Parathyroid adenoma (tissue), 2 donors: ENCODE measurements around the gene NR3C2.
A peak's percentile ranks its signal among the peaks of the same experiment; 100 is the strongest.

Experiments used
- H2AFZ ChIP-seq: fragments of 300-600 bp; sonication (generic); one replicate; pipeline ENCODE4 v1.7.0; 2017; ENCODE audit warnings: antibody characterized with exemption, mild to moderate bottlenecking
- H3K27ac ChIP-seq: fragments of 300-600 bp; sonication (generic); one replicate; pipeline ENCODE4 v1.7.0; 2017
- H3K27me3 ChIP-seq: fragments of 300-600 bp; sonication (generic); one replicate; pipeline ENCODE4 v1.7.0; 2017; ENCODE audit warnings: low read length; ENCODE audit not compliant: control insufficient read depth, insufficient read depth
- H3K36me3 ChIP-seq: fragments of 300-600 bp; sonication (generic); one replicate; pipeline ENCODE4 v1.7.0; 2017; ENCODE audit warnings: low read length; ENCODE audit not compliant: control insufficient read depth, insufficient read depth
- H3K4me1 ChIP-seq: fragments of 300-600 bp; sonication (generic); one replicate; pipeline ENCODE4 v1.7.0; 2017; ENCODE audit warnings: control low read depth
- H3K4me2 ChIP-seq: fragments of 300-600 bp; sonication (generic); one replicate; pipeline ENCODE4 v1.7.0; 2017; ENCODE audit warnings: low read length
- H3K4me3 ChIP-seq: fragments of 300-600 bp; sonication (generic); one replicate; pipeline ENCODE4 v1.7.0; 2017; ENCODE audit warnings: low read depth, low read length
- H3K79me2 ChIP-seq: fragments of 300-600 bp; sonication (generic); one replicate; pipeline ENCODE4 v1.7.0; 2017; ENCODE audit warnings: control low read depth
- H3K9ac ChIP-seq: fragments of 300-600 bp; sonication (generic); one replicate; pipeline ENCODE4 v1.7.0; 2017; ENCODE audit warnings: mild to moderate bottlenecking
- H3K9me3 ChIP-seq: fragments of 300-600 bp; sonication (generic); one replicate; pipeline ENCODE4 v1.7.0; 2017; ENCODE audit warnings: low read length; ENCODE audit not compliant: control insufficient read depth
- CTCF ChIP-seq: fragments of 300-600 bp; sonication (generic); IDR thresholded peaks from one replicate; pipeline ENCODE4 v1.7.0; 2017; ENCODE audit warnings: antibody characterized with exemption, mild to moderate bottlenecking
- donor health status: primary hyperparathyroidism.

The NR3C2 gene

GRCh38 chr4:148367756-148368155 is 74.5 kb downstream of the NR3C2 start:
- Histone ChIP-seq H3K4me1 (peaks cover 2% of the 10 kb centered on the region), H3K27ac (no peak overlapping the region), H3K9me3 (no peaks in the 10 kb centered on the region), H3K4me2 (no peak overlapping the region), H2AFZ (no peak overlapping the region), H3K4me3 (no peak overlapping the region), H3K9ac (no peak overlapping the region), H3K27me3 (no peaks in the 10 kb centered on the region), H3K79me2 (no peaks in the 10 kb centered on the region), H3K36me3 (no peaks in the 10 kb centered on the region)
- TF ChIP-seq CTCF = no peak

- TF ChIP-seq CTCF = no peak
- H3K79me2 ChIP-seq = no peaks in the 10 kb centered on the region
- no peaks in the 10 kb centered on the region for H3K9me3 ChIP-seq
- no peak overlapping the region for H3K27ac ChIP-seq
- no peak overlapping the region for H3K9ac ChIP-seq
- peaks cover 2% of the 10 kb centered on the region for H3K4me1 ChIP-seq
- no peak overlapping the region for H3K4me3 ChIP-seq
- H3K27me3 ChIP-seq = no peaks in the 10 kb centered on the region
- no peaks in the 10 kb centered on the region for H3K36me3 ChIP-seq
- no peak overlapping the region for H3K4me2 ChIP-seq
- no peak overlapping the region for H2AFZ ChIP-seq
These were observed 76.0 kb downstream of the NR3C2 start for GRCh38 chr4:148366251-148366650.

- no peak for TF ChIP-seq CTCF
- Histone ChIP-seq H3K4me1 (peaks cover 2% of the 10 kb centered on the region), H3K4me3 (no peak overlapping the region), H3K79me2 (no peaks in the 10 kb centered on the region), H2AFZ (no peak overlapping the region), H3K9ac (no peak overlapping the region), H3K36me3 (no peaks in the 10 kb centered on the region), H3K27me3 (no peaks in the 10 kb centered on the region), H3K4me2 (no peak overlapping the region), H3K27ac (no peak overlapping the region), H3K9me3 (no peaks in the 10 kb centered on the region)
These were observed 77.7 kb downstream of the NR3C2 start for GRCh38 chr4:148364525-148364924.

GRCh38 chr4:148359769-148360168 is 82.4 kb downstream of the NR3C2 start:
- Histone ChIP-seq H3K27me3 (no peaks in the 10 kb centered on the region), H3K9me3 (no peaks in the 10 kb centered on the region), H3K79me2 (no peaks in the 10 kb centered on the region), H3K4me1 (no peaks in the 10 kb centered on the region), H3K27ac (no peak overlapping the region), H3K36me3 (no peaks in the 10 kb centered on the region), H2AFZ (no peak overlapping the region), H3K9ac (no peak overlapping the region), H3K4me2 (no peak overlapping the region), H3K4me3 (no peak overlapping the region)
- TF ChIP-seq CTCF = no peak

- no peak overlapping the region for H2AFZ ChIP-seq
- H3K79me2 ChIP-seq = no peaks in the 10 kb centered on the region
- TF ChIP-seq CTCF = no peak
- H3K4me3 ChIP-seq = no peak overlapping the region
- no peaks in the 10 kb centered on the region for H3K27me3 ChIP-seq
- H3K9ac ChIP-seq = no peak overlapping the region
- H3K4me2 ChIP-seq = no peak overlapping the region
- no peaks in the 10 kb centered on the region for H3K36me3 ChIP-seq
- H3K4me1 ChIP-seq = no peaks in the 10 kb centered on the region
- peak overlapping the region; percentile 29 for H3K27ac ChIP-seq
- no peaks in the 10 kb centered on the region for H3K9me3 ChIP-seq
These were observed 86.6 kb downstream of the NR3C2 start for GRCh38 chr4:148355442-148356123.
